ENCODE measurements around the gene MTA3.
"Not testable (repeated sequence)": the region's sequence is repeated elsewhere in the genome, so short reads cannot be mapped to it uniquely, and the experiment has no call there.

DNA sequence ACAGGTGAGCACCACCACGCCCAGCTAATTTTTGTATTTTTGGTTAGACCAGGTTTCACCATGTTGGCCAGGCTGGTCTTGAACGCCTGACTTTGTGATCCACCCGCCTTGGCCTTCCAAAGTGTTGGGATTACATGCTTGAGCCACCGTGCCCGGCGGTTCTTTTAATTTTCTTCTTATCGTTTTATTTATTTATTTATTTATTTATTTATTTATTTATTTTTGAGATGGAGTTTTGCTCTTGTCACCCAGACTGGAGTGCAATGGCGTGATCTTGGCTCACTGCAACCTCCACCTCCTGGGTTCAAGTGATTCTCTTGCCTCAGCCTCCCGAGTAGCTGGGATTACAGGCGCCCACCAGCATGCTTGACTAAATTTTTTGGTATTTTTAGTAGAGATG, 59.6 kb downstream of the MTA3 start:
- TF ChIP-seq, protein P1, sequence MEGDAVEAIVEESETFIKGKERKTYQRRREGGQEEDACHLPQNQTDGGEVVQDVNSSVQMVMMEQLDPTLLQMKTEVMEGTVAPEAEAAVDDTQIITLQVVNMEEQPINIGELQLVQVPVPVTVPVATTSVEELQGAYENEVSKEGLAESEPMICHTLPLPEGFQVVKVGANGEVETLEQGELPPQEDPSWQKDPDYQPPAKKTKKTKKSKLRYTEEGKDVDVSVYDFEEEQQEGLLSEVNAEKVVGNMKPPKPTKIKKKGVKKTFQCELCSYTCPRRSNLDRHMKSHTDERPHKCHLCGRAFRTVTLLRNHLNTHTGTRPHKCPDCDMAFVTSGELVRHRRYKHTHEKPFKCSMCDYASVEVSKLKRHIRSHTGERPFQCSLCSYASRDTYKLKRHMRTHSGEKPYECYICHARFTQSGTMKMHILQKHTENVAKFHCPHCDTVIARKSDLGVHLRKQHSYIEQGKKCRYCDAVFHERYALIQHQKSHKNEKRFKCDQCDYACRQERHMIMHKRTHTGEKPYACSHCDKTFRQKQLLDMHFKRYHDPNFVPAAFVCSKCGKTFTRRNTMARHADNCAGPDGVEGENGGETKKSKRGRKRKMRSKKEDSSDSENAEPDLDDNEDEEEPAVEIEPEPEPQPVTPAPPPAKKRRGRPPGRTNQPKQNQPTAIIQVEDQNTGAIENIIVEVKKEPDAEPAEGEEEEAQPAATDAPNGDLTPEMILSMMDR (IDR thresholded peaks at IDR 0.05; ENCODE audit: poor library complexity, severe bottlenecking) = not testable (repeated sequence)
- not testable (repeated sequence) for TF ChIP-seq TAF1 (IDR thresholded peaks at IDR 0.05; ENCODE audit: low read depth); EZH2 (IDR thresholded peaks at IDR 0.05; ENCODE audit: borderline replicate concordance, insufficient read depth, low read length, poor library complexity, severe bottlenecking); RAD21 (conservative IDR thresholded peaks at IDR 0.05)
- TF ChIP-seq, protein P2, sequence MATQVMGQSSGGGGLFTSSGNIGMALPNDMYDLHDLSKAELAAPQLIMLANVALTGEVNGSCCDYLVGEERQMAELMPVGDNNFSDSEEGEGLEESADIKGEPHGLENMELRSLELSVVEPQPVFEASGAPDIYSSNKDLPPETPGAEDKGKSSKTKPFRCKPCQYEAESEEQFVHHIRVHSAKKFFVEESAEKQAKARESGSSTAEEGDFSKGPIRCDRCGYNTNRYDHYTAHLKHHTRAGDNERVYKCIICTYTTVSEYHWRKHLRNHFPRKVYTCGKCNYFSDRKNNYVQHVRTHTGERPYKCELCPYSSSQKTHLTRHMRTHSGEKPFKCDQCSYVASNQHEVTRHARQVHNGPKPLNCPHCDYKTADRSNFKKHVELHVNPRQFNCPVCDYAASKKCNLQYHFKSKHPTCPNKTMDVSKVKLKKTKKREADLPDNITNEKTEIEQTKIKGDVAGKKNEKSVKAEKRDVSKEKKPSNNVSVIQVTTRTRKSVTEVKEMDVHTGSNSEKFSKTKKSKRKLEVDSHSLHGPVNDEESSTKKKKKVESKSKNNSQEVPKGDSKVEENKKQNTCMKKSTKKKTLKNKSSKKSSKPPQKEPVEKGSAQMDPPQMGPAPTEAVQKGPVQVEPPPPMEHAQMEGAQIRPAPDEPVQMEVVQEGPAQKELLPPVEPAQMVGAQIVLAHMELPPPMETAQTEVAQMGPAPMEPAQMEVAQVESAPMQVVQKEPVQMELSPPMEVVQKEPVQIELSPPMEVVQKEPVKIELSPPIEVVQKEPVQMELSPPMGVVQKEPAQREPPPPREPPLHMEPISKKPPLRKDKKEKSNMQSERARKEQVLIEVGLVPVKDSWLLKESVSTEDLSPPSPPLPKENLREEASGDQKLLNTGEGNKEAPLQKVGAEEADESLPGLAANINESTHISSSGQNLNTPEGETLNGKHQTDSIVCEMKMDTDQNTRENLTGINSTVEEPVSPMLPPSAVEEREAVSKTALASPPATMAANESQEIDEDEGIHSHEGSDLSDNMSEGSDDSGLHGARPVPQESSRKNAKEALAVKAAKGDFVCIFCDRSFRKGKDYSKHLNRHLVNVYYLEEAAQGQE (IDR thresholded peaks at IDR 0.05; ENCODE audit: borderline replicate concordance) = not testable (repeated sequence)

Data from neural cell (in vitro differentiated cells).